Fibroblast of the aortic adventitia (primary cell): ENCODE results near the gene RNF223. TPM values are rescaled to one million over a fixed set of nuclear protein-coding genes. Genes with fewer than 3 reads are reported as not detected.

Source experiments
- DNase-seq: peaks from one replicate; pipeline ENCODE4 v3.0.0-alpha.2; 2010; ENCODE audit warnings: low read depth
- H3K4me3 ChIP-seq: 2 replicates; pipeline ENCODE4 v1.5.1; 2011; ENCODE audit warnings: low read depth, mild to moderate bottlenecking, control low read depth, low read length, moderate library complexity
- total RNA-seq: library from RNA; depleted of rRNA; stranded (reverse); fragments of >200 nt; gene quantifications from 2 replicates; pipeline ENCODE4 v1.2.3, GENCODE V29; 2012; ENCODE audit warnings: low replicate concordance
- TF ChIP-seq, protein P1 (sequence below): IDR thresholded peaks from 2 replicates; pipeline ENCODE4 v1.5.1; 2011; ENCODE audit warnings: mild to moderate bottlenecking, low read length, control low read depth, inconsistent platforms; ENCODE audit not compliant: insufficient read depth

Gene RNF223
- total RNA-seq, 1 donor: not detected

DNA sequence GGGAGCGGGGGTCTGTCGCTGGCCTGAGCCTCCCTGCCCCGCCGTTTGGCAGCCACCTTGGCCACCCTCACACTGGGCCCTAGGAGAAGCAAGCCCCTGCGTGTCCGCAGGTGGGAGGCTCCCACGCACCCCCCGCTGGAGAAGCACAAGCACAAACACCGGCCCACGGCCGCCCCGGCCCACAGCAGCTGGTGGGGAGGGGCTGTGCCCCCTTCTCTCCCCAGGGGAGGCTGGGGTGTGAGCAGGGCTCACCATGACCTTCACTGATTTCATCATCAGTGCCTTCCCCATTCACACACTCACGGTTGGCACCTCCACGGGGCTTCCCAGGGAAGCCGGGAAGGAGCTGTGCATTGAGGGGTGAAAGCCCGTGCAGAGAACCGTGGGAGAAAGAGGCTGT is 46.3 kb downstream of the RNF223 start:
- H3K4me3 ChIP-seq: no peak overlapping the region
- DNase-seq: no peak

DNA sequence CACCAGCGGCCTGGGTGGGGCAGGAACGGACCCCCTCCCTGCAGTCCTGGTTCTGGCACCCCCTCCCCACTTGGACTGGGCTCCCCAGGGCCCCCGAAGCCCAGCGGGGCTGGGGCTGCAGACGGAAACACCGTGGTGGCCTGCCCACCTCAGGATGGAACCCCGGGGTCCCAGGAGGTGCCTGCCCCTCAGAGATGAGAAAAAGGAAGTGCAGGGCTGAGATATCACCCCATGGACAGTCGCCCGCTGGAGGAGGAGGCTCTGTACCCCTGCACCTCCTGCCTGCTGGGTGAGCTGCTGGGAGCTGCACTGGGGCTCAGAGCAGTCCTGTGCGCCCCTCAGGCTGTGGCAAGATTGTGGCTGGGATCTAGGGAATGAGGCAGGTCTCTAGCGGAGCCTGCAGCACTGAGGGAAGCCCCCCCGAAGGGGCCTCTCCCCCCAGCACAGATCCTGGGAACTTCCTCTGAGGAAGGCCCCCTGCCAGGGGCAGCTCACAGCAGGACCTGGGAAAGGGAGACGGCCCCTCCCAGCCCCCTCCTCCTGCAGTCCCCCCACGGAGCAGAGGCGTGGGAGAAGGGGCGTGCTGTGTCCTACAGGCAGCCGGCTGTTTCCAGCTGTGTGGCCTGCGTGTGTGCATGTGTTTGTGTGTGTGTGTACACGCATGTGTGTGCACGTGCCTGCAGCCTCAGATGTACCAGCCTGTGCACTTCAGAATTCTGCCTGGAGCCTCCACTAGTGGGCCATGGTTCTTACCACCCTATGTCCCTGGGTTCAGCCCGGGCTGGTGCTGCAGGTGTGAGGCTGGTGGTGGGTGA is 47.3 kb downstream of the RNF223 start:
- H3K4me3 ChIP-seq: no peak overlapping the region
- TF ChIP-seq, protein P1, sequence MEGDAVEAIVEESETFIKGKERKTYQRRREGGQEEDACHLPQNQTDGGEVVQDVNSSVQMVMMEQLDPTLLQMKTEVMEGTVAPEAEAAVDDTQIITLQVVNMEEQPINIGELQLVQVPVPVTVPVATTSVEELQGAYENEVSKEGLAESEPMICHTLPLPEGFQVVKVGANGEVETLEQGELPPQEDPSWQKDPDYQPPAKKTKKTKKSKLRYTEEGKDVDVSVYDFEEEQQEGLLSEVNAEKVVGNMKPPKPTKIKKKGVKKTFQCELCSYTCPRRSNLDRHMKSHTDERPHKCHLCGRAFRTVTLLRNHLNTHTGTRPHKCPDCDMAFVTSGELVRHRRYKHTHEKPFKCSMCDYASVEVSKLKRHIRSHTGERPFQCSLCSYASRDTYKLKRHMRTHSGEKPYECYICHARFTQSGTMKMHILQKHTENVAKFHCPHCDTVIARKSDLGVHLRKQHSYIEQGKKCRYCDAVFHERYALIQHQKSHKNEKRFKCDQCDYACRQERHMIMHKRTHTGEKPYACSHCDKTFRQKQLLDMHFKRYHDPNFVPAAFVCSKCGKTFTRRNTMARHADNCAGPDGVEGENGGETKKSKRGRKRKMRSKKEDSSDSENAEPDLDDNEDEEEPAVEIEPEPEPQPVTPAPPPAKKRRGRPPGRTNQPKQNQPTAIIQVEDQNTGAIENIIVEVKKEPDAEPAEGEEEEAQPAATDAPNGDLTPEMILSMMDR: no peak
- no peak for DNase-seq

More for the DNA sequence above, 46.3 kb downstream of the RNF223 start:
- TF ChIP-seq, protein P1: no peak

DNA sequence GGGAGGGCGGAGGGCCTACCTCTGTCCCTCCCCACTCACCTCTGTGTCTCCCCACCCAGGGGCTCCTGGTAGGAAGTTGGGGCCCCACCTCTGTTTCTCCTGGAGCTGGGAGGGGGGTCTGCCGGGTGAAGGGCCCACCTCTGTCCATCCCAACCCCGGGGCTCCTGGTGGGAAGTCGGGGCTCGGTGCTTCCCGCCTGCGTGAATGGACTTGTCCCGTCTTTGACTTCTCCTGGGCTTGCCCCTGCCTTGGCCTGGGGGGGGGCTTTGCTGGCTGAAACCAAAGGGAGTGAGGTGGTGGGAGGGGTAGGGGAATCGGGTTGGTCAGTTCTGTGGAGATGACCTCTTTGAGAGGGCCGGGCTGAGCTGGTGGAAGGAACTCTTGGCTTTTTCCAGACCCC is 48.4 kb downstream of the RNF223 start:
- DNase-seq: no peak
- TF ChIP-seq, protein P1: no peak
- no peak overlapping the region for H3K4me3 ChIP-seq

DNA sequence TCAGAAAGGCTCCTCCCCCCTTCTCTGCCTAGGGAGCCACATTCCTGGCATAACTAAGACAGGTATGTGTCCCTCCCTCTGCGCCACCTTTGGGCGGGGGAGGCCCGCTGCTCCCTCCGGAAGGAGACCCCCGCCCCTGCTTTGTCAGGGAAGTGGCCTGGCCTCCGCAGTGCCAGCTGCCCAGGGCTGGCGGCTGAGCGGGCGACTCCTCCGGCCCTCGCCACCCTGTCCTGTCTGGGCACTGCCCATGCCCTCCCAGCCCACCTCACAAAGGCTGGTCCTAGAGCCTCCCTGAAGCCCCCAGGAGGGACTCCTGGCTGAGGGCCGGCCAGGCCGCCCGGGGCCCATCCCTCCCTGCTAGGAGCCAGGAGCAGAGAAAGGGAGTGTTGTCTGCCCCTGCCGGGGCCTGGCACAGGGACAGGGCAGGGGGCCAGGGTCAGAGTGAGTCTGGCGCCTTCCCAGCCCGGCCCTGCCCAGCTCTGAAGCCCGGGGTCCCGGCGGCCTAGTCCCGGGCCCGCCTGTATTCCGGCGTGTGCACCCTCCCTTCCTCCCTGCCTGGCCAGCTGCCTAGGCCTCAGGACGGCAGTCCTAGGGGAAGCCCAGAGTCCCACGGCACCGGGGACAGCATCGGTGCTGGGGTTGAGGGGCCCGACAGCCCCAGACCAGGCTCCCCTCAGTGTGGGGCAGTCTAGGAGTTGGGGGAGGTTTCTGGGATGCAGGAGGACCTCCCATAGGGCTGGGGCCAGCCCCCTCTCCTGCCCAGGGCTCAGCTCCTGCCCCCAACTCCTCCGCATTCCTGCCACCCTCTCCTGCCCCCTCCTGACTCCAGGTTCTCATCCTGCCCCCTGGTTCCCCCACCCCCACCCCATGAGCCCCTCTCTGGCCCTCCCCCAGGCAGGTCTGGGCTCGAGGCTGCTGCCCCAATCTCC is 49.1 kb downstream of the RNF223 start:
- H3K4me3 ChIP-seq: no peak overlapping the region
- no peak for DNase-seq
- TF ChIP-seq, protein P1: no peak

DNA sequence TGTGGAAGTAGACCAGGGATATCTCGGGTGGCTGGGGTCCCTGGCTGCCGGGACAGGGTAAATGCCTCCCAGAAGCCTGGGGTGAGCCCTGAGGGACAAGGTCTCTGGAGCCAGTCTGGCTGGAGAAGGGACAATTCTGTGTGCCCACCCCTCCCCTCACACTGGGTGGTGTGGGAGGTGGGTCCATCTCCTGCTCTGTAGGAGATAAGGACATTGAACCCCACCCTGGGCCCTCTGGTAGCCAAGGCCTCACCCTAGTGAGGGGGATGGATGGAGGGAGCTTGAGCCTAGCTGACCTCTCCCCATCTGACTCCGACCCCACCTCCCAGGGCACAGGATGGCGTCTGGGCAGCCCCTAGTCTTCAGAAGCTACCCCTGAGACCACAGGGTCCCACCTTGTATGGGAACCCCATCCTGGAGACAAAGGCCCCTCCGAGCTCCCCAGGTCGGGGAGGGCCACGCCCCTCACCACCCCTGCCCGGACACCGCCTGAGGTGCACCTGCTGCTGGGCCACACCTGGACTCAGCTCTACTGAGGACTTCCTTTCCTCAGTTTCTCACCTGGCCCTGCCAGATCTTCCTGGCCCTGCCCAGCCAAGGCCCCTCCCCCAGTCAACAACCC is 49.8 kb downstream of the RNF223 start:
- TF ChIP-seq, protein P1: no peak
- DNase-seq: no peak
- no peak overlapping the region for H3K4me3 ChIP-seq

DNA sequence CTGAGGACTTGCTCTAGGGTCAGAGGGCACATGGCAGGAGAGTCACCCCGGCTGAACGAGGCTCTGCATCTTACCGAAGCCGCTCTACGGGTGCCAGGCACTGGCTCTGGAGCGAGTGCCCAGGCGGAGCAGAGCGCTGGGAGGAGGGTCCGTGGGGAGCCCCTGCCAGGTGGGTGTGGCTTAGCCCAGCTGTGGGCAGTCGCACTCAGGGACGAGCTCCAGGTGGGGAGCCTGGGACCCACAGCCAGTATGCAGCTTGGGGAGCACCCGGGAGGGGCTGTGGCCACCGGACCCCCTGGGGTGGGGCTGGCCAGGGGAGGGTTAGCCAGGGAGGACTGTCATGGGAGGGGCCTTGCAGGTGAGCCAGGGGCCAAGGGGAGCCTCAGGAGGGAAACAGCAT is 50.4 kb downstream of the RNF223 start:
- no peak for DNase-seq
- no peak overlapping the region for H3K4me3 ChIP-seq
- TF ChIP-seq, protein P1: no peak
